SJSA1 (cell line): ENCODE data around the gene SEC14L3. TPM values are rescaled to one million over a fixed set of nuclear protein-coding genes. Genes with fewer than 3 reads are reported as not detected.

ENCODE experiments used
- DNase-seq, 2 experiments: peaks; one replicate each; pipeline ENCODE4 v3.0.0-alpha.2; 2015 to 2020; ENCODE audit warnings: low spot score in 2 of 2, low read depth in 1 of 2
- H3K27ac ChIP-seq: fragments of 250-450 bp; sonication (Bioruptor Pico); 2 replicates; pipeline ENCODE4 v1.5.1; 2020; ENCODE audit warnings: mild to moderate bottlenecking, moderate library complexity
- H3K27me3 ChIP-seq: fragments of 250-450 bp; sonication (Bioruptor Pico); replicated peaks from 2 replicates; pipeline ENCODE4 v1.5.1; 2020; ENCODE audit warnings: mild to moderate bottlenecking, moderate library complexity
- H3K36me3 ChIP-seq: fragments of 250-450 bp; sonication (Bioruptor Pico); 2 replicates; pipeline ENCODE4 v1.5.1; 2020; ENCODE audit warnings: mild to moderate bottlenecking
- H3K4me1 ChIP-seq: fragments of 250-450 bp; sonication (Bioruptor Pico); replicated peaks from 2 replicates; pipeline ENCODE4 v1.6.1; 2021; ENCODE audit warnings: mild to moderate bottlenecking
- H3K4me3 ChIP-seq: fragments of 250-450 bp; sonication (Bioruptor Pico); 2 replicates; pipeline ENCODE4 v1.5.1; 2020; ENCODE audit warnings: mild to moderate bottlenecking
- H3K9me3 ChIP-seq: fragments of 250-450 bp; sonication (Bioruptor Pico); replicated peaks from 2 replicates; pipeline ENCODE4 v1.5.1; 2020; ENCODE audit warnings: mild to moderate bottlenecking
- total RNA-seq: library from RNA; depleted of rRNA; stranded (reverse); fragments of >200 nt; shearing (Covaris generic); gene quantifications from 2 replicates; pipeline ENCODE4 v1.2.3, GENCODE V29; 2014

SEC14L3 gene
- total RNA-seq, 1 experiment from 2014 or later, result not detected

GRCh38 chr22:30432096-30432495, 39.7 kb downstream of the SEC14L3 start:
- no peaks in the 10 kb centered on the region for H3K27me3 ChIP-seq
- H3K9me3 ChIP-seq, result no peaks in the 10 kb centered on the region
- H3K4me1 ChIP-seq, result peaks cover 3% of the 10 kb centered on the region; the same call in 1 of the 2 replicates
- H3K27ac ChIP-seq, result no peak overlapping the region
- H3K4me3 ChIP-seq, result no peak overlapping the region
- peaks cover 6% of the 10 kb centered on the region; the same call in 1 of the 2 replicates for H3K36me3 ChIP-seq
- DNase-seq, result no peak

DNA sequence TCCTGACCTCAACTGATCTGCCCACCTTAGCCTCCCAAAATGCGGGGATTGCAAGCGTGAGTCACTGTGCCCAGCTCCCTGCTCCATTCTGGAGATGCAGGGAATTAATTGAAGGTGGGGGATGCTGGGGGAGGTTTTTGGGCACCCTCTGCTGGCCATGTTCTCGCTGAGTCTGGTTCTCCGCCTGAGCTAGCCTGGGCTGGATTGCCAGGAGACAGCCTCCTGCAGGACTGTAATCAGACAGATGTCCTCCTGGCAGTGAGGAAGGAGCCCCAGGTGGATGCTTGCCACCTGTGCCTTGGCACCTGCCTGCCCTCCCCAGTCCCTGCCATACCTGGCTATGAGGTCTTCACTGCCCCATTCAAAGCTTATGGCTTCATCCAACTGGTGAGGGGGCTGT, 40.9 kb downstream of the SEC14L3 start:
- Histone ChIP-seq H3K9me3 (no peaks in the 10 kb centered on the region), H3K27ac (no peak overlapping the region), H3K27me3 (no peaks in the 10 kb centered on the region), H3K4me3 (no peak overlapping the region), H3K36me3 (peaks cover 8% of the 10 kb centered on the region; the same call in 1 of the 2 replicates), H3K4me1 (peaks cover 12% of the 10 kb centered on the region)
- DNase-seq, result no peak

GRCh38 chr22:30429887-30430286, 41.9 kb downstream of the SEC14L3 start:
- no peak overlapping the region for H3K27ac ChIP-seq
- H3K36me3 ChIP-seq, result peaks cover 8% of the 10 kb centered on the region; the same call in 1 of the 2 replicates
- no peak overlapping the region for H3K4me3 ChIP-seq
- DNase-seq, result no peak
- peaks cover 15% of the 10 kb centered on the region for H3K4me1 ChIP-seq
- H3K9me3 ChIP-seq, result no peaks in the 10 kb centered on the region
- H3K27me3 ChIP-seq, result no peaks in the 10 kb centered on the region

GRCh38 chr22:30427871-30428270, 43.9 kb downstream of the SEC14L3 start:
- H3K36me3 ChIP-seq, result peaks cover 8% of the 10 kb centered on the region; the same call in 1 of the 2 replicates
- H3K27ac ChIP-seq, result no peak overlapping the region
- peaks cover 30% of the 10 kb centered on the region for H3K4me1 ChIP-seq
- H3K9me3 ChIP-seq, result no peaks in the 10 kb centered on the region
- DNase-seq, result no peak
- no peaks in the 10 kb centered on the region for H3K27me3 ChIP-seq
- H3K4me3 ChIP-seq, result no peak overlapping the region

GRCh38 chr22:30426388-30427353, 45.1 kb downstream of the SEC14L3 start:
- Histone ChIP-seq H3K9me3 (no peaks in the 10 kb centered on the region), H3K4me1 (peaks cover 42% of the 10 kb centered on the region), H3K27me3 (no peaks in the 10 kb centered on the region), H3K36me3 (peaks cover 15% of the 10 kb centered on the region; the same call in 1 of the 2 replicates), H3K4me3 (peak overlapping the region; percentile 64), H3K27ac (peak overlapping the region; percentile 52; the same call in 1 of the 2 replicates)
- peak; percentile 81 to 87 for DNase-seq

- H3K27ac ChIP-seq, result peak within 1 kb of the TSS; percentile 52
- H3K9me3 ChIP-seq, result no peaks in the 10 kb centered on the region
- peak; percentile 76 for DNase-seq
- no peaks in the 10 kb centered on the region for H3K27me3 ChIP-seq
- peaks cover 51% of the 10 kb centered on the region for H3K4me1 ChIP-seq
- peak within 1 kb of the TSS; percentile 64 for H3K4me3 ChIP-seq
- H3K36me3 ChIP-seq, result peaks cover 19% of the 10 kb centered on the region; the same call in 1 of the 2 replicates
Measured at GRCh38 chr22:30425616-30426387, 46.0 kb downstream of the SEC14L3 start, which contains the start of gene MTFP1. MTFP1 (plus strand) TSS chr22:30425768; CDS start chr22:30425880, 112 bp downstream.

DNA sequence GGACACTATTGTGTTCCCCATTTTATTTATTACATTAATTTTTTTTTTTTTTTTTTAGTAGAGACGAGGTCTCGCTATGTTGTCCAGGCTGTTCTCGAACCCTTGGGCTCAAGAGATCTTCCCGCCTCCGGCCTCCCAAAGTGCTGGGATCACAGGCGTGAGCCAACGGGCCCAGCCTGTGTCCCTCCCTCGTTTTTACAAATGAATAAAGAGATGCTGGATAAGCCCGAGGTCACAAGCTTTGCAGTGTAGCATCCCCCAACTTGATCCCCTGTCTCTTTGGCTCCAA, 46.5 kb downstream of the SEC14L3 start:
- peak overlapping the region; percentile 64 for H3K4me3 ChIP-seq
- DNase-seq, result no peak
- no peaks in the 10 kb centered on the region for H3K9me3 ChIP-seq
- peak overlapping the region; percentile 52 for H3K27ac ChIP-seq
- H3K4me1 ChIP-seq, result peaks cover 56% of the 10 kb centered on the region
- peaks cover 19% of the 10 kb centered on the region; the same call in 1 of the 2 replicates for H3K36me3 ChIP-seq
- H3K27me3 ChIP-seq, result no peaks in the 10 kb centered on the region

DNA sequence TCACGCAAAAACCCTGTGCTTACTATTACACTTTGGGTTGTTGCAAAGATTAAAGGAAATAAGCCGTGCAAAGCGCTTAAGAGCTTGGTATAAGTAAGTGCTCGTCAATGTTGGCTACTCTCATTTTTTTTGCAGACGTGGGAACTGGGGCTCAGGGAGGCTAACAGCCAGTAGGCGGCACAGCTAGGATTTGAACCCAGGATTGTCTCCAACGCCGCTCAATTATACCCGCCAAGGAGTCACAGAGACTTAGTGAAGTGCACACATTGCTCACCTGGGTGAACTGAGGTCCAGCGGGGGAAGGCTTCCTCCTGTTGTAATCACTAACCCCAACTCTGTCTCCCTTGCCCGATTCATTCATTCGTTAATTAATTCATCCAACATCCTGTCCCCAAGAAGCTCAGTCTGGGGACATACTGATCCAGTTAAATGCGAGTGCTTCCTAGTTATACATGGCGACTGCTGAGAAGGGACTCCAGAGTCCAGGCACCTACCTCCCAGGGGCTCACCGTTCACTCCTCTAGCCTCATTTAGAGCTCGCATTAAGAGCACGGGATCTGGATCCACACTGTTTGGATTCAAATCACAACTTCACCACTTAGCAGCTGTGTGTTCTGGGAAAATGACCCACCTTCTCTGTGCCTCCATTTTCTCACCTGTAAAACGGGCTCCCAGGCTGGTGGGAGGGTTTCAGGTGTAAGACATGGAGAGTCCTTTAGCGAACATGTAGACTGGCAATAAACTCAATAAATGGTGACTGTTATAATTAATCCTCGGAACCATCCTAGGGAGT, 47.1 kb downstream of the SEC14L3 start:
- H3K4me1 ChIP-seq, result peaks cover 61% of the 10 kb centered on the region
- H3K27ac ChIP-seq, result peak overlapping the region; percentile 20; the same call in 1 of the 2 replicates
- H3K27me3 ChIP-seq, result no peaks in the 10 kb centered on the region
- H3K4me3 ChIP-seq, result peak overlapping the region; percentile 64
- no peak for DNase-seq
- H3K9me3 ChIP-seq, result no peaks in the 10 kb centered on the region
- H3K36me3 ChIP-seq, result peaks cover 19% of the 10 kb centered on the region; the same call in 1 of the 2 replicates

- peak overlapping the region; percentile 90 for H3K27ac ChIP-seq
- peaks cover 67% of the 10 kb centered on the region for H3K4me1 ChIP-seq
Measured at GRCh38 chr22:30423959-30424533, 47.8 kb downstream of the SEC14L3 start.

DNA sequence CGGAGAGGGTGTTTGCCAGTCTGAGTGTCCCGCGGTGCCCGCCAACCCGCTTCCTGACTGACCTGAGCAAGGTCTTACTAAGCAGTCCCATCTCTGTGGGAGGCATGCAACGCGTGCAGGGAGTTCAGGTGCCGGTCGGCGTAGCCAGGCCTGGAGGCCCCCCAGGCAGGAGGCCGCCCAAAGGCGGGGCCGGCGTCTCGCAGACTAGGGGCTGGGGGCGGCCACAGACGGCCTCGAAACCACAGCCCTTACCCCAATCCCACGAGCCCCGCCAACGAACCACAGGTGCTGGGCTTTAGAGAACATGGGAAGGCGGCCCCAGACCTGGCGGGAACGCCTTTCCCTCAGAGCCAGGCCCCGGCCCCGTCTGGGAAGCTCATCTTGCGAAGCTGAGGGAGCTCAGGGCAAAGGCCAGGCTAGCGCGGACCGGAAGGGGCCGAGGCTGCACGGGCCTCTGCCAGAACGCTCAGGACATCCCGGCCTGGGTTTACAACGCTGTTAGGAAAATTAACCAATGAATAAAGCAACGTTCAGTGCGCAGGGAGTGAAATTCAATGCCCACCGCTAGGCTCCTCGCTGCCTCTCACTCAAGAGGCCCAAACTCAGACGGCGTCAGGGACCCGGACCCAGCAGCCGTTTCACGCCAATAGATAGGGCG, 48.4 kb downstream of the SEC14L3 start:
- peaks cover 67% of the 10 kb centered on the region for H3K4me1 ChIP-seq
- peaks cover 26% of the 10 kb centered on the region for H3K36me3 ChIP-seq
- H3K4me3 ChIP-seq, result peak overlapping the region; percentile 43
- H3K27me3 ChIP-seq, result no peaks in the 10 kb centered on the region
- DNase-seq, result peak in 1 of 2 experiments; percentile 82
- no peaks in the 10 kb centered on the region for H3K9me3 ChIP-seq
- peak overlapping the region; percentile 90 for H3K27ac ChIP-seq

More at GRCh38 chr22:30423959-30424533, 47.8 kb downstream of the SEC14L3 start:
- H3K9me3 ChIP-seq, result no peaks in the 10 kb centered on the region
- peak; percentile 98 to 99 for DNase-seq
- peaks cover 23% of the 10 kb centered on the region for H3K36me3 ChIP-seq
- H3K4me3 ChIP-seq, result peak overlapping the region; percentile 43
- H3K27me3 ChIP-seq, result no peaks in the 10 kb centered on the region

DNA sequence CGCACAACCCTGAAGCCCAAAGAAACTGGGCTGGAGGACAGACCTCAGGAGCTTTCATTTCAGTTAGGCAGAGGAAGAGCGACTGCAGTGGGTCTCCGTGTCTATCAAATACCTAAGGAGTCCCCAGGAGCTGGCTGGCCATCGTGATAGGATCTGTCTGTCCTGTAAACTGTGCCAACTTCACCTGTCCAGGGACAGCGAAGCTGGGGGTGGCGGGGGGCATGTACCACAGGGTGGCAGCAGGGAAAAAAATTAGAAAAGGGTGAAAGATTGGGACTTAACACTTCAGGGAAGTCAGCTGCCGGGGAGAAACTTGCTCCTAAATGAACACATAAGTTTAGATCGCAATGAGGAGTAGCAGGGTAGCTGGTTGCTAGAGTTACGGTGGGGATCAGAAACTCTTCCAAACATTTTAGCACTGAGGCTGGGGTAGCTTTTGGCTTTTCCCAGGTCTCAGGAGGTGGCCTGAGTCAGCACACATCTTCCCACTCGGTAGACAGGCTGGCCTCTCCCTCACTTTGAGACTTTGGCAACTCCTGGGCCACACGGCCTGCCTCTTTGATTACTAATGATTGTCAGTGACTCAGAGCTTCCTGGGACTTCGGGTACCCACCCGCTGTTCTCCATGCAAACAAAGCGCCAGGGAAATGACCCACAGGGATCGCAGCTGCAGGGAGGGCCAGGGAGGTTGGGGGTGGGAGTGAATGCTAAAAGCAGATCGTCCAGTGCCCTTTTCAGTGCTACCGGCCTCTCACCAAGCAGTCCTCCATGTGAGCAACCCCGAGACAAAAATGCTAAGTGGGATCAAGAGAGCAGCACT, 49.1 kb downstream of the SEC14L3 start:
- H3K4me3 ChIP-seq, result peak overlapping the region; percentile 43
- no peaks in the 10 kb centered on the region for H3K9me3 ChIP-seq
- H3K27ac ChIP-seq, result peak overlapping the region; percentile 90
- H3K36me3 ChIP-seq, result peaks cover 32% of the 10 kb centered on the region
- peak; percentile 93 for DNase-seq
- no peaks in the 10 kb centered on the region for H3K27me3 ChIP-seq
- H3K4me1 ChIP-seq, result peaks cover 67% of the 10 kb centered on the region
